ENCODE data around the gene PRM2.
"Not testable (repeated sequence)": the region's sequence is repeated elsewhere in the genome, so short reads cannot be mapped to it uniquely, and the experiment has no call there.

Gene PRM2

GRCh38 chr16:11289696-11290095 is 13.4 kb upstream of the PRM2 start:
- not testable (repeated sequence) for DNase-seq (ENCODE audit: low spot score)

- DNase-seq (ENCODE audit: low spot score), result no peak
These were observed 12.9 kb upstream of the PRM2 start for GRCh38 chr16:11289202-11289601.

GRCh38 chr16:11285842-11286241 is 9.6 kb upstream of the PRM2 start:
- no peak for DNase-seq (ENCODE audit: low spot score)

GRCh38 chr16:11283820-11284248 is 7.6 kb upstream of the PRM2 start:
- DNase-seq (ENCODE audit: low spot score), result no peak

GRCh38 chr16:11280616-11281522 is 4.6 kb upstream of the PRM2 start, which contains the start of gene PRM1:
PRM1 (minus strand) TSS chr16:11281330; CDS start chr16:11281238, 92 bp downstream.
- DNase-seq (ENCODE audit: low spot score), result no peak

GRCh38 chr16:11278681-11279628 is 2.7 kb upstream of the PRM2 start:
- DNase-seq (ENCODE audit: low spot score), result no peak

GRCh38 chr16:11277607-11278337 is 1.5 kb upstream of the PRM2 start:
- no peak for DNase-seq (ENCODE audit: low spot score)

GRCh38 chr16:11276896-11277593 is 765 bp upstream of the PRM2 start:
- no peak for DNase-seq (ENCODE audit: low spot score)

GRCh38 chr16:11274964-11275363 is 1.3 kb downstream of the PRM2 start:
- DNase-seq (ENCODE audit: low spot score), result no peak

GRCh38 chr16:11273721-11274324 is 2.5 kb downstream of the PRM2 start:
- no peak for DNase-seq (ENCODE audit: low spot score)

- no peak for DNase-seq (ENCODE audit: low spot score)
These were observed 3.2 kb downstream of the PRM2 start, which contains the start of gene PRM3 for GRCh38 chr16:11272921-11273720. PRM3 (minus strand) TSS chr16:11273629; CDS start chr16:11273595, 34 bp downstream.

GRCh38 chr16:11272484-11272883 is 3.8 kb downstream of the PRM2 start:
- DNase-seq (ENCODE audit: low spot score), result no peak

- no peak for DNase-seq (ENCODE audit: low spot score)
These were observed 4.7 kb downstream of the PRM2 start for GRCh38 chr16:11271610-11272009.

- no peak for DNase-seq (ENCODE audit: low spot score)
These were observed 5.6 kb downstream of the PRM2 start for GRCh38 chr16:11270602-11271162.

- DNase-seq (ENCODE audit: low spot score), result no peak
These were observed 7.3 kb downstream of the PRM2 start, which contains the start of gene TNP2 for GRCh38 chr16:11268921-11269375. TNP2 (minus strand) TSS chr16:11269325; CDS start chr16:11269262, 63 bp downstream.

GRCh38 chr16:11265124-11265523 is 11.2 kb downstream of the PRM2 start:
- DNase-seq (ENCODE audit: low spot score), result no peak

GRCh38 chr16:11264155-11264832 is 12.0 kb downstream of the PRM2 start:
- DNase-seq (ENCODE audit: low spot score), result no peak

GRCh38 chr16:11263737-11264136 is 12.5 kb downstream of the PRM2 start:
- no peak for DNase-seq (ENCODE audit: low spot score)

GRCh38 chr16:11262915-11263314 is 13.4 kb downstream of the PRM2 start:
- DNase-seq (ENCODE audit: low spot score), result no peak

All from SW480 (cell line).